Measurements from ENCODE around the gene BCAS3.
A peak's percentile ranks its signal among the peaks of the same experiment; 100 is the strongest.

BCAS3 gene

DNA sequence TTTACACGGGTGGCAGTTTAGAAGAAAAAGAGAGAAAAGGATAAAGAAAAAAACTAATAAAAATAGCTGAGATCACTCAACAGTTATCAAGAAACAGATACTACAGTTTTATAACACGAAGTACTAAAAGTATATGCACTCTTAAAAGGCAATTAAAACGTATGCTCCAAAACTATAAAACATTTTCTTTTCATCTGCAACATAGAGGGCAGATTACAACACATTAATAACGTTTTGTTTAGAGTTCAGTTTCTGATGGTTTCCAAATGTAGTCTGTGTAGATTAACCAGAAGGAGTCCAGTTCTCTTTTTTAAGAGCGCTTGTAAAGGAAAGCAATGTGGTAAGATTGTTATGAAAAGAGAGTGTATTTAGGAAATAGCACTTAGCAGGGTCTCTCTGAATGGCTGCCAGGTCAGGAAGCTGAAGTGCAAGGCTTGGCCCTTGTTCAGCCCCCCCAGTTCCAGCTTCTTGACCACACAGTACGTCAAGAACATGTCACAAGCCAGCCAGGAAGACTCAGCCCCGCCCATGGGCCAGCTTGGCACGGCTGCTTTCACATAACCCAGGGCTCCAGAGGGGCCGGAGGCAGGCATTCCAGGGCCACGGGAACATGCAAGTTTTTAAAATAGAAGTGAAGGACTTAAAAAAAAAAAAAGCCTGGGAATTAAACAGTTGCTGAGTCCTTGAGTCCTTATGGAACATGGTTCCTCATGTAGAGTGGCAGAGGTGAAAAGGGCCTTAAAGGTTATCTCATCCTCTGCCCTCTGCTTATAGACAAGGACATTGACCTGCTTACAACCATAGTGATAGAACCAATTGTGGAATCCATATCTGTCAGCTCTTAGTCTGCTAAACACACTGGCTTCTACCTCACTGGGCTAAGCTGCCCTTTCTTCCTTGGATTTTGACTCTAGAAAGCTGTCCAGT is 574.6 kb downstream of the BCAS3 start:
- POLR2A ChIA-PET: interaction anchor here (1.0 to 1.4 kb wide), 2 partner anchors 11 to 84 kb away, joined by 3 read pairs; no protein-coding TSS in a partner anchor

GRCh38 chr17:61253362-61253761 is 575.7 kb downstream of the BCAS3 start:
- TF ChIP-seq CTBP1 (IDR thresholded peaks at IDR 0.05; ENCODE audit: borderline replicate concordance): no peak
- TF ChIP-seq ARNT (IDR thresholded peaks at IDR 0.05): no peak
- TF ChIP-seq FOXA1 (IDR thresholded peaks at IDR 0.05): no peak
- no peak for TF ChIP-seq L3MBTL2 (conservative IDR thresholded peaks at IDR 0.05)
- no peak for TF ChIP-seq SP1 (IDR thresholded peaks at IDR 0.05)
- TF ChIP-seq, protein P1, sequence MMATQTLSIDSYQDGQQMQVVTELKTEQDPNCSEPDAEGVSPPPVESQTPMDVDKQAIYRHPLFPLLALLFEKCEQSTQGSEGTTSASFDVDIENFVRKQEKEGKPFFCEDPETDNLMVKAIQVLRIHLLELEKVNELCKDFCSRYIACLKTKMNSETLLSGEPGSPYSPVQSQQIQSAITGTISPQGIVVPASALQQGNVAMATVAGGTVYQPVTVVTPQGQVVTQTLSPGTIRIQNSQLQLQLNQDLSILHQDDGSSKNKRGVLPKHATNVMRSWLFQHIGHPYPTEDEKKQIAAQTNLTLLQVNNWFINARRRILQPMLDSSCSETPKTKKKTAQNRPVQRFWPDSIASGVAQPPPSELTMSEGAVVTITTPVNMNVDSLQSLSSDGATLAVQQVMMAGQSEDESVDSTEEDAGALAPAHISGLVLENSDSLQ (IDR thresholded peaks at IDR 0.05): no peak
- TF ChIP-seq NFRKB (IDR thresholded peaks at IDR 0.05): no peak
- TF ChIP-seq HDGF (IDR thresholded peaks at IDR 0.05; ENCODE audit: borderline replicate concordance): no peak
- no peak for TF ChIP-seq LEF1 (IDR thresholded peaks at IDR 0.05; ENCODE audit: borderline replicate concordance)
- no peak for TF ChIP-seq ZNF384 (IDR thresholded peaks at IDR 0.05)
- TF ChIP-seq FOXM1 (IDR thresholded peaks at IDR 0.05; ENCODE audit: borderline replicate concordance): no peak
- no peak for TF ChIP-seq ELF4 (IDR thresholded peaks at IDR 0.05)
- TF ChIP-seq BHLHE40 (IDR thresholded peaks at IDR 0.05; ENCODE audit: borderline replicate concordance): no peak
- POLR2A ChIA-PET: no interaction called here
- DNase-seq (ENCODE audit: extremely low spot score): no peak
- CTCF ChIA-PET: interaction anchor here (0.9 kb wide), 1 partner anchor 20 kb away, joined by 3 read pairs; no protein-coding TSS in a partner anchor

More for the DNA sequence above, 574.6 kb downstream of the BCAS3 start:
- DNase-seq (ENCODE audit: extremely low spot score): no peak
- CTCF ChIA-PET: interaction anchor here (0.6 to 1.0 kb wide), 4 partner anchors 19 to 142 kb away, joined by 3 to 7 read pairs (median 3); no protein-coding TSS in a partner anchor
- TF ChIP-seq CTBP1 (IDR thresholded peaks at IDR 0.05; ENCODE audit: borderline replicate concordance) (0 out of 2 replicates have a peak, but pooled peaks have one; percentile 7), FOXA1 (IDR thresholded peaks at IDR 0.05) (no peak)

GRCh38 chr17:61253937-61254574 is 576.4 kb downstream of the BCAS3 start:
- TF ChIP-seq, protein P1 (IDR thresholded peaks at IDR 0.05): peak; percentile 43; the same call in 1 of the 2 replicates
- TF ChIP-seq ZNF384 (IDR thresholded peaks at IDR 0.05) (peak; percentile 36; the same call in 1 of the 2 replicates), CTBP1 (IDR thresholded peaks at IDR 0.05; ENCODE audit: borderline replicate concordance) (0 out of 2 replicates have a peak, but pooled peaks have one; percentile 27), LEF1 (IDR thresholded peaks at IDR 0.05; ENCODE audit: borderline replicate concordance) (no peak)
- ChIA-PET CTCF (no interaction called here), POLR2A (no interaction called here)
- peak; percentile 48 for DNase-seq (ENCODE audit: extremely low spot score)

DNA sequence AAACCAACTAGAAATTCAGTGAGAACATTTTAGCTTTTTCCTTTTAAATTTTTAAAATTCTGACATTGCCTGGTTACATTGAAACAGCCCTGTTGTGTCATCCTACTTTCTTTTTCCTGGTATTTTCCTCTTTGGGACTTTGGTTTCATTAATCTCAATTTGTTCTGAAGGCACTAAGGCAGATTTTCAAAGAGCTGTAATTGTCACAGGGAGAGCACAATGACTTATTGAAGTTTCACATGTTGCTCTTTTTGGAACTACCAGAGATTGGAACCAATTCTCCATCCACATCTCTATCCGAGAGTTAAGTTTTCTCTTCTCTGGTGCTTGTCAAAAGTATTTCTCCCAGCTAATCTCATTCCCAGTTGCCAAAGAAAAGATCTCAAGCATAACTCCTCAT is 577.3 kb downstream of the BCAS3 start:
- POLR2A ChIA-PET: no interaction called here

GRCh38 chr17:61255647-61256046 is 578.0 kb downstream of the BCAS3 start:
- TF ChIP-seq, protein P1 (IDR thresholded peaks at IDR 0.05): peak; percentile 7; the same call in 1 of the 2 replicates
- no peak for TF ChIP-seq TARDBP (IDR thresholded peaks at IDR 0.05)
- no peak for DNase-seq (ENCODE audit: extremely low spot score)
- CTCF ChIA-PET: no interaction called here
- POLR2A ChIA-PET: no interaction called here

More for the DNA sequence above, 577.3 kb downstream of the BCAS3 start:
- CTCF ChIA-PET: no interaction called here
- no peak for DNase-seq (ENCODE audit: extremely low spot score)
- no peak for TF ChIP-seq FOXA1 (IDR thresholded peaks at IDR 0.05)
- TF ChIP-seq TARDBP (IDR thresholded peaks at IDR 0.05): no peak
- no peak for TF ChIP-seq NFRKB (IDR thresholded peaks at IDR 0.05)
- TF ChIP-seq, protein P1 (IDR thresholded peaks at IDR 0.05): no peak
- TF ChIP-seq SP1 (IDR thresholded peaks at IDR 0.05): no peak
- TF ChIP-seq CTBP1 (IDR thresholded peaks at IDR 0.05; ENCODE audit: borderline replicate concordance): no peak

DNA sequence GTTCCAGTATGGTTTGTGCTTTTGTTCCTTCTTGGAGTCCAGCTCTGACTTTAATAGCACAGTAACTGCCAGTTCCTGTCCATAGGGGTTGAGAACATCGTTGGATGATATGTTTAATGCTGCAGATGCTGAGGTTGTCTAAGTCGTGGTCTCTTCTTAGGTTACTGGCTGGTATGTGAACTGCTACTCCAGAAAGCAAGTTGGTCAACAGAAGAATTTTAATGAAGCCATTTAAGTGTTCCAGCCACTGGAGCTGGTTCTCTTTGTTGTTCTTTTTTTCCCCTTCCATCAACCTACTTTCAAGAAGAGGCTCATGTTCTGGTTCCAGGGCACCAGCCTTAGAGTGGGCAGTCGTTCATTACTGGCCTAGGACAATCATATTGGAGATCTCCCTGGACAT is 581.7 kb downstream of the BCAS3 start:
- ChIA-PET POLR2A (interaction anchor here (0.9 kb wide), 1 partner anchor 20 kb away, joined by 3 read pairs; no protein-coding TSS in a partner anchor), CTCF (no interaction called here)
- TF ChIP-seq FOXA1 (IDR thresholded peaks at IDR 0.05): no peak
- no peak for TF ChIP-seq FOXK2 (IDR thresholded peaks at IDR 0.05)
- TF ChIP-seq TARDBP (IDR thresholded peaks at IDR 0.05): no peak
- no peak for TF ChIP-seq NFRKB (IDR thresholded peaks at IDR 0.05)
- DNase-seq (ENCODE audit: extremely low spot score): no peak
